GM18507 (cell line): ENCODE data around the gene RNF146.
"Not testable (repeated sequence)": the region's sequence is repeated elsewhere in the genome, so short reads cannot be mapped to it uniquely, and the experiment has no call there.

Experiments used
- DNase-seq: peaks from one replicate; pipeline ENCODE4 v3.0.0; 2011; ENCODE audit warnings: low read depth; ENCODE audit not compliant: insufficient read length; ENCODE audit errors: extremely low spot score
- FAIRE-seq: peaks from 2 replicates; lab custom pipeline; 2011; peaks lifted over from hg19 to GRCh38; lab: Jason Lieb, UNC

RNF146 gene

DNA sequence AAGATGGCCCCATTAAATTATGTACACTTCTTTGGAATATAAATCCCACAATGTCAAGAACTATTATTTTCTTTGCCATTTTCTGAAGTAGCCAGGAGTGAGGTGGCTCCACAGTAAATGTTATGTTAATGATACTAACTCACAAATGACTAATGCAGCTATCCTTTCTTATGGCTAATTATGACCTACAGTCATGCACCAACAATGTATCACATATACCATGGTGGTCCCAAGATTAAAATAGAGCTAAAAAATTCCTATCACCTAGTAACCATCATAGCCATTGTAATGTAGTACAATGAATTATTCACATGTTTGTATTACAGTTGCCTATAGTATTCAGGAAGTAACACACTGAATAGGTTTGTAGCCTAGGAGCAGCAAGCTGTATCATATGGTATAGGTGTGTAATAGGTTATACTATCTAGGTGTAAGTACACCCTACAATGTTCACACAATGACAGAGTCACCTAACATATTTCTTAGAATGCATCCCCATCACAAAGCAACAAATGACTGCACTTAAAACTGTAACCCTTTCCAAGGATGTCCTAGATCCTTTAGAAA is 61.5 kb downstream of the RNF146 start:
- DNase-seq = no peak
- no peak for FAIRE-seq

DNA sequence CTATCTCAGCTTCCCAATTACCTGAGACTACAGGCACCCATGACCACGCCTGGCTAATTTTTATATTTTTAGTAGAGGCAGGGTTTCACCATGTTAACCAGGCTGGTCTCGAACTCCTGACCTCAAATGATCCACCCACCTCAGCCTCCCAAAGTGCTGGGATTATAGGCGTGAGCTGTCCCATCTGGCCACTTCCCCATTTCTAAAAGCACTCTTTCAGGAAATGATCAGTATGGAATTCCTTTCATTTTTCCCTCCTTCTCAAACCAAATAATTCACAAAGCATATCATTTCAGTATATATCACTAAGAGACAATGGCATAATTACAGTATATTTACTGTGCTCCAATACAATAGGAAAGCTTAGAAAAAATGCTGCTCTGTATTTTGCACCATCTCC is 64.6 kb downstream of the RNF146 start:
- not testable (repeated sequence) for FAIRE-seq, DNase-seq

DNA sequence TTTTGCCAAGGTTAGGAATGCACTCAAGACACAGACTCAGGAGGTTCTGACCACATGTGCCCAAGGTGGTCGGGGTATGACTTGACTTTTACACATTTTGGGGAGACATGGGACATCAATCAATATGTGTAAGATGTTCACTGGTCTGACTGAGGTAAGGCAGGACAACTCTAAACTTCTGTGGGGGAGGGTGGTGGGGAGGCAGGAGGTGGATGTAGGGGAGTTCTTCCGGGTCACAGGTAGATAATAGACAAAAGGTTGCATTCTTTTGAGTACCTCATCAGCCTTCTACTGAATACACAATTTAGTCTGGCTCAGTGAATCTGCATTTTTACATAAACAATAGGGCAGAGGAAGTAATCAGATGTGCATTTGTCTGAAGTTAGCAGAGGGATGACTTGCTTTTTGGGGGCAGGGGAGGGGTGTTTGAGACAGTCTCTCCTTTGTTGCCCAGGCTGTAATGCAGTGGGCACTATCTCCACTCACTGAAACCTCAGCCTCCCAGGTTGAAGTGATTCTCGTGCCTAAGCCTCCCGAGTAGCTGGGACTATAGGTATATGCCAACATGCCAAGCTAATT is 65.8 kb downstream of the RNF146 start:
- DNase-seq = no peak
- FAIRE-seq = no peak
